ENCODE results near the gene CCDC149. TPM values are rescaled to one million over a fixed set of nuclear protein-coding genes. Genes with fewer than 3 reads are reported as not detected.

CCDC149 gene
- total and polyA plus RNA-seq, 2 donors (not counting 3 experiments of a cell fraction or from before 2014, with no cell fraction given) = 7.8 to 11.3 TPM

DNA sequence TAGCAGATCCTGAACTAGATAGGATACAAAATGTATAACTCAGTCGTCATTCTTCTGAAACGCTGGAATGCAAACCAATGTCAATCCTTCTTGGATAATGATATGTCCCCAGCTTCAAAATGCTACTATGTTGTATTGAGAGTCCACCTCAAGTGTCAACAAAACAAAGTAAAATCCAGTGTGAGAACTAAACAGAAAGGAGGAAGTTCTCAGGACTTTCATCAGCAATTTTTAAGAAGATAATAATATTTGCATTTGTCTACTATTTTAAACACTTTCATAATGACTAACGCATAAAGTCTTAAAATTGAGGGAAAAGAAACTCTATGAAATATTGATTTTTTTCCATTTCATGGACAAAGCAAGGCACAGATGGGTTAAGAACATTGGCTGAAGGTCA is 81.2 kb downstream of the CCDC149 start:
- H3K27ac ChIP-seq (ENCODE audit: insufficient read depth, low read depth, low read length) = no peak overlapping the region
- dilution Hi-C loops (cut with MboI; ENCODE audit: extremely low pct_ligation_motif_present, low sequenced_read_pairs) (no loop called here), intact Hi-C loops (cut with micrococcal nuclease) (no loop called here)
- no peaks in the 10 kb centered on the region for H3K4me1 ChIP-seq (ENCODE audit: control insufficient read depth, extremely low read depth, insufficient read depth, low read length)
- H3K9me3 ChIP-seq (replicated peaks; ENCODE audit: control insufficient read depth, insufficient read depth, low read length) = no peaks in the 10 kb centered on the region
- no peak overlapping the region for H3K4me2 ChIP-seq (ENCODE audit: insufficient read depth, low read length)
- DNase-seq (ENCODE audit: low read depth, low spot score) (no peak), FAIRE-seq (peak; percentile 26)
- H3K4me3 ChIP-seq (replicated peaks in 1 of 3; ENCODE audit: insufficient read depth in 1 of 3, low read depth in 1 of 3, low read length in 3 of 3) = no peak overlapping the region
- CTCF ChIA-PET = no interaction called here
- H3K36me3 ChIP-seq (ENCODE audit: control insufficient read depth in 2 of 2, extremely low read depth in 1 of 2, insufficient read depth in 2 of 2, low read length in 2 of 2) = no peaks in the 10 kb centered on the region
- no peak overlapping the region for H3K9ac ChIP-seq (replicated peaks; ENCODE audit: extremely low read depth, insufficient read depth, low read length)
- no peaks in the 10 kb centered on the region for H3K79me2 ChIP-seq (ENCODE audit: control insufficient read depth, insufficient read depth, low read length)
- TF ChIP-seq POLR2A (IDR thresholded peaks at IDR 0.05; ENCODE audit: low read depth, low read length) (no peak), FOS (IDR thresholded peaks at IDR 0.05; ENCODE audit: borderline replicate concordance, insufficient read depth, low read length) (no peak), EZH2 (IDR thresholded peaks at IDR 0.05; ENCODE audit: borderline replicate concordance, low read depth, low read length, severe bottlenecking) (no peak), GATA2 (IDR thresholded peaks at IDR 0.05; ENCODE audit: insufficient read depth, insufficient read length, low read depth, low read length) (no peak)
- TF ChIP-seq, protein P1, sequence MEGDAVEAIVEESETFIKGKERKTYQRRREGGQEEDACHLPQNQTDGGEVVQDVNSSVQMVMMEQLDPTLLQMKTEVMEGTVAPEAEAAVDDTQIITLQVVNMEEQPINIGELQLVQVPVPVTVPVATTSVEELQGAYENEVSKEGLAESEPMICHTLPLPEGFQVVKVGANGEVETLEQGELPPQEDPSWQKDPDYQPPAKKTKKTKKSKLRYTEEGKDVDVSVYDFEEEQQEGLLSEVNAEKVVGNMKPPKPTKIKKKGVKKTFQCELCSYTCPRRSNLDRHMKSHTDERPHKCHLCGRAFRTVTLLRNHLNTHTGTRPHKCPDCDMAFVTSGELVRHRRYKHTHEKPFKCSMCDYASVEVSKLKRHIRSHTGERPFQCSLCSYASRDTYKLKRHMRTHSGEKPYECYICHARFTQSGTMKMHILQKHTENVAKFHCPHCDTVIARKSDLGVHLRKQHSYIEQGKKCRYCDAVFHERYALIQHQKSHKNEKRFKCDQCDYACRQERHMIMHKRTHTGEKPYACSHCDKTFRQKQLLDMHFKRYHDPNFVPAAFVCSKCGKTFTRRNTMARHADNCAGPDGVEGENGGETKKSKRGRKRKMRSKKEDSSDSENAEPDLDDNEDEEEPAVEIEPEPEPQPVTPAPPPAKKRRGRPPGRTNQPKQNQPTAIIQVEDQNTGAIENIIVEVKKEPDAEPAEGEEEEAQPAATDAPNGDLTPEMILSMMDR (IDR thresholded peaks at IDR 0.05; ENCODE audit: extremely low read depth in 1 of 2, insufficient read depth in 1 of 2, low read depth in 1 of 2, low read length in 2 of 2) = no peak
- no TSS peak for BruUV-seq (replicated peaks)
- POLR2A ChIA-PET = no interaction called here
- H4K20me1 ChIP-seq (replicated peaks; ENCODE audit: control insufficient read depth, extremely low read depth, insufficient read depth, low read length) = no peaks in the 10 kb centered on the region
- no peaks in the 10 kb centered on the region for H3K27me3 ChIP-seq (ENCODE audit: control insufficient read depth in 2 of 2, insufficient read depth in 2 of 2, low read length in 2 of 2)
- H2AFZ ChIP-seq (ENCODE audit: low read depth, low read length) = no peak overlapping the region
- no peaks in the 10 kb centered on the region for H3K9me1 ChIP-seq (replicated peaks; ENCODE audit: control insufficient read depth, extremely low read depth, insufficient read depth, low read length)

DNA sequence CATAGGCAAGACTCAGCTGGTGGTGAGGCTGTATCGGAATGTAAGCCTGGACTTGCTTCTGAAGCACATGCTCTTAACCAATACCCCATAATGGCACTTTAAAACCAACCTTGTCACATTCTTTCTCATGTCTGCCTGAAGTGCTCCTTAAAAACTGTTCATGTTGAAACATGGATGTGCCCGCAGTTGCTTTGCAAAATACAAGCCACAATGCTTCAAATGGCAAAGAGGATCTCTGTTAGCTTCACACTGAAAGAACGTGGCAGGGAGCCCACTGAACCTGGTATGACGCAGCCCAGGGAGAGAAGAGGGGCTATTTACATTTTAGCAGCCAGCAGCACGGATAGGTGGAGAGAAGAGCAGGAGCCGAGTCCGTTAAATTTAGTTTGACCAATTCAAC is 88.1 kb downstream of the CCDC149 start:
- POLR2A ChIA-PET = no interaction called here
- Histone ChIP-seq H3K9me1 (replicated peaks; ENCODE audit: control insufficient read depth, extremely low read depth, insufficient read depth, low read length) (no peaks in the 10 kb centered on the region), H3K4me3 (replicated peaks in 1 of 3; ENCODE audit: insufficient read depth in 1 of 3, low read depth in 1 of 3, low read length in 3 of 3) (no peak overlapping the region), H3K4me1 (ENCODE audit: control insufficient read depth, extremely low read depth, insufficient read depth, low read length) (no peaks in the 10 kb centered on the region), H3K79me2 (ENCODE audit: control insufficient read depth, insufficient read depth, low read length) (no peaks in the 10 kb centered on the region), H3K27ac (ENCODE audit: insufficient read depth, low read depth, low read length) (no peak overlapping the region), H3K9me3 (replicated peaks; ENCODE audit: control insufficient read depth, insufficient read depth, low read length) (no peaks in the 10 kb centered on the region), H4K20me1 (replicated peaks; ENCODE audit: control insufficient read depth, extremely low read depth, insufficient read depth, low read length) (no peaks in the 10 kb centered on the region), H3K36me3 (ENCODE audit: control insufficient read depth in 2 of 2, extremely low read depth in 1 of 2, insufficient read depth in 2 of 2, low read length in 2 of 2) (no peaks in the 10 kb centered on the region), H3K27me3 (ENCODE audit: control insufficient read depth in 2 of 2, insufficient read depth in 2 of 2, low read length in 2 of 2) (no peaks in the 10 kb centered on the region), H3K4me2 (ENCODE audit: insufficient read depth, low read length) (no peak overlapping the region), H3K9ac (replicated peaks; ENCODE audit: extremely low read depth, insufficient read depth, low read length) (no peak overlapping the region), H2AFZ (ENCODE audit: low read depth, low read length) (no peak overlapping the region)
- CTCF ChIA-PET = interaction anchor here (0.6 kb wide), 1 partner anchor 71 kb away, joined by 3 read pairs; no protein-coding TSS in a partner anchor
- no peak for FAIRE-seq
- BruUV-seq (replicated peaks) = no TSS peak
- DNase-seq (ENCODE audit: low read depth, low spot score) = no peak
- dilution Hi-C loops (cut with MboI; ENCODE audit: extremely low pct_ligation_motif_present, low sequenced_read_pairs) = no loop called here
- intact Hi-C loops (cut with micrococcal nuclease) = no loop called here
- TF ChIP-seq EZH2 (IDR thresholded peaks at IDR 0.05; ENCODE audit: borderline replicate concordance, low read depth, low read length, severe bottlenecking) (no peak), JUN (IDR thresholded peaks at IDR 0.05; ENCODE audit: borderline replicate concordance, insufficient read depth, insufficient read length, low read depth) (no peak), FOS (IDR thresholded peaks at IDR 0.05; ENCODE audit: borderline replicate concordance, insufficient read depth, low read length) (no peak), MYC (IDR thresholded peaks at IDR 0.05; ENCODE audit: low read depth, low read length) (no peak), GATA2 (IDR thresholded peaks at IDR 0.05; ENCODE audit: insufficient read depth, insufficient read length, low read depth, low read length) (no peak), POLR2A (IDR thresholded peaks at IDR 0.05; ENCODE audit: low read depth, low read length) (no peak), POLR2AphosphoS5 (IDR thresholded peaks at IDR 0.05; ENCODE audit: insufficient read depth, low read depth, low read length) (no peak)
- TF ChIP-seq, protein P2, sequence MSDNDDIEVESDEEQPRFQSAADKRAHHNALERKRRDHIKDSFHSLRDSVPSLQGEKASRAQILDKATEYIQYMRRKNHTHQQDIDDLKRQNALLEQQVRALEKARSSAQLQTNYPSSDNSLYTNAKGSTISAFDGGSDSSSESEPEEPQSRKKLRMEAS (IDR thresholded peaks at IDR 0.05; ENCODE audit: insufficient read depth, insufficient read length) = no peak
- TF ChIP-seq, protein P1 (IDR thresholded peaks at IDR 0.05; ENCODE audit: extremely low read depth in 1 of 2, insufficient read depth in 1 of 2, low read depth in 1 of 2, low read length in 2 of 2) = no peak

All from endothelial cell of umbilical vein (primary cell).